ENCODE results near the gene LORICRIN. TPM values are rescaled to one million over a fixed set of nuclear protein-coding genes. Genes with fewer than 3 reads are reported as not detected.
"Not testable (repeated sequence)": the region's sequence is repeated elsewhere in the genome, so short reads cannot be mapped to it uniquely, and the experiment has no call there.

LORICRIN gene, protein sequence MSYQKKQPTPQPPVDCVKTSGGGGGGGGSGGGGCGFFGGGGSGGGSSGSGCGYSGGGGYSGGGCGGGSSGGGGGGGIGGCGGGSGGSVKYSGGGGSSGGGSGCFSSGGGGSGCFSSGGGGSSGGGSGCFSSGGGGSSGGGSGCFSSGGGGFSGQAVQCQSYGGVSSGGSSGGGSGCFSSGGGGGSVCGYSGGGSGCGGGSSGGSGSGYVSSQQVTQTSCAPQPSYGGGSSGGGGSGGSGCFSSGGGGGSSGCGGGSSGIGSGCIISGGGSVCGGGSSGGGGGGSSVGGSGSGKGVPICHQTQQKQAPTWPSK
- polyA plus RNA-seq (2013, experiment 1 of 2): 0.55 TPM
- 0.66 TPM for polyA plus RNA-seq (2013, experiment 2 of 2)

DNA sequence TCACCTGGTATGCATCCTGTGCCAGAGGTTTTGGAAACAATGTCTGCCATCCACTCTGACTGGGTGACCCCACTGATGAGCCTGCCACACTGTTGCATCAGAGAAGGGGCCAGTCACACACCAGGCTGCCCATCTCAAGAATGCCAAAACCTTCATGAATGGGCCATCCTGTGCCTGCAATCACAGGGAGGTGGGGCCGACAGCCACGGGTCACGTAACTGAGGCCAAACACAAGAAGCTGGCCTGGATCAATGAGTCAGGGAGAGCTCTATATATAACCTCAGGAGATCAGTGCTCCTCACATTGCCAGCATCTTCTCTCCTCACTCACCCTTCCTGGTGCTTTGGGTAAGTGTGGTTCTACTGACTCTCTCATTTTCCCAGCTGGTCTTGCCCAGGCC lies at the start of gene LORICRIN:
LORICRIN (plus strand) TSS at position 301 of the 400 bp plus-strand sequence. CDS start 1,263 bp downstream, outside the sequence.
- Histone ChIP-seq H3K36me3 (ENCODE audit: control insufficient read depth, insufficient read depth, low read length) (no peaks in the 10 kb centered on the region), H3K9me3 (ENCODE audit: control insufficient read depth, low read length) (no peaks in the 10 kb centered on the region), H3K4me1 (ENCODE audit: control insufficient read depth, insufficient read depth, low read length, poor library complexity, severe bottlenecking) (no peaks in the 10 kb centered on the region), H3K4me3 (ENCODE audit: extremely low read depth, insufficient read depth, low read length, poor library complexity, severe bottlenecking) (no peak within 1 kb of the TSS), H3K27ac (ENCODE audit: low read depth, low read length, severe bottlenecking) (no peak within 1 kb of the TSS)
- no CpG with 5 or more reads among the region's 3 CpGs for WGBS, 2 experiments (ENCODE audit: insufficient coverage in 2 of 2)

DNA sequence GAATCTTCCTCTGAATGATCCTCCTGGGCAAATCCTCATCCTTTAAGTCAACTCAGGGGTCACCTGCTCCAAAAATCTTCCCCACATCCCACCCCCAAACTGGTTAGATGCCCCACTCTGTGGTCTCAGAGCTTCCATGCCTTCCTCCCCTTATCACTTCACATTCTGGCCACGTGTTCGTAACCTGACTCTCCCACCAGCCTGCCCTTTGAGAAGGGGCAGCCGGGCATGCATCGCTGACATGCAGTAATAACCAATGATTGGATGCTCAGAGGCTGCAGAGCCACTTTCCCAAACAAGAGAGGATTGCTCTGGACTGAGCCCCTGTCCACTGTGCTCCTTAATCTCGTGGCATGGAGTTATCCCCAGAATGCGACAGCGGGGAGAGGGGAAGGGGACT lies 49.3 kb upstream of the LORICRIN start:
- H3K36me3 ChIP-seq (ENCODE audit: control insufficient read depth, insufficient read depth, low read length): no peaks in the 10 kb centered on the region
- 66 to 78% methylated on average over 7 of the region's 7 CpGs for WGBS, 2 experiments (ENCODE audit: insufficient coverage in 2 of 2)
- no peak overlapping the region for H3K27ac ChIP-seq (ENCODE audit: low read depth, low read length, severe bottlenecking)
- H3K4me3 ChIP-seq (ENCODE audit: extremely low read depth, insufficient read depth, low read length, poor library complexity, severe bottlenecking): no peak overlapping the region
- no peaks in the 10 kb centered on the region for H3K9me3 ChIP-seq (ENCODE audit: control insufficient read depth, low read length)
- no peaks in the 10 kb centered on the region for H3K4me1 ChIP-seq (ENCODE audit: control insufficient read depth, insufficient read depth, low read length, poor library complexity, severe bottlenecking)

DNA sequence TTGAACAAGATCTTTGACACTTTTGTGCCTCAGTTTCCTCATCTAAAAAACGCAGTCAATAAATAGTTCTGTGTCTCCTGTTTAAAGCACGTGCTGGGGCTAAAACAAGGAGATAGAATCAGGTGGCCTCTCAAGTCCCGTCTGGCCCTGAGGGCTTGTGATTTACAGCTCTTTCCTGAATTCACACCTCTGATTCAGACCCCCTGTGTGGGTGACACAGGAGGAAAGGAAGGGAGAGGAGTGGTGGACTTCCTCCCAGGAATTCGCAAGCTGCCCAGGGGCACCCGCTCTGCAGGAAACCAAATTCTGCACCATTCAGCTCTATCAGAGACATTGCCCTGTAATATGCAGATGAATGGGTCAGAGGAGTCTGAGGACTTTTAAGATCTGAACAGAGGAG lies 47.3 kb upstream of the LORICRIN start:
- Histone ChIP-seq H3K4me3 (ENCODE audit: extremely low read depth, insufficient read depth, low read length, poor library complexity, severe bottlenecking) (no peak overlapping the region), H3K4me1 (ENCODE audit: control insufficient read depth, insufficient read depth, low read length, poor library complexity, severe bottlenecking) (peaks cover 8% of the 10 kb centered on the region), H3K36me3 (ENCODE audit: control insufficient read depth, insufficient read depth, low read length) (no peaks in the 10 kb centered on the region), H3K9me3 (ENCODE audit: control insufficient read depth, low read length) (no peaks in the 10 kb centered on the region), H3K27ac (ENCODE audit: low read depth, low read length, severe bottlenecking) (no peak overlapping the region)
- WGBS, 2 experiments (ENCODE audit: insufficient coverage in 2 of 2): 63% methylated on average over 2 of the region's 5 CpGs

DNA sequence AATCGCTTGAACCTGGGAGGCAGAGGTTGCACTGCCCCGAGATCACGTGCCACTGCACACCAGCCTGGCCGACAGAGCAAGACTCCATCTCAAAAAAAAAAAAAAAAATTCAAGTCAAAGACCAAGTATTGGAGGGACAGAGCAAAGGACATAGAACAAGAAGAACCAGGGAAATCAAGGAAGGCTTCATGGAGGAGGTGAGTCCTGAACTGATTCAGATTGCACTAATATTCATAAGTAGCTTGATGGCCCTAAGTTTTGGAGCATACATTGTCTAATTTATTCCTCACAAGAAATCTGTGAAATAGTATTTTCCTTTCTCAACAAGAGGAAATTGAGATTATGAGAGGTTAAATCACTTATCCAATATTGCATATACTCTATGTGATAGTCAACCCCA lies 46.0 kb upstream of the LORICRIN start:
- Histone ChIP-seq H3K9me3 (ENCODE audit: control insufficient read depth, low read length) (no peaks in the 10 kb centered on the region), H3K4me1 (ENCODE audit: control insufficient read depth, insufficient read depth, low read length, poor library complexity, severe bottlenecking) (peaks cover 17% of the 10 kb centered on the region), H3K4me3 (ENCODE audit: extremely low read depth, insufficient read depth, low read length, poor library complexity, severe bottlenecking) (no peak overlapping the region), H3K36me3 (ENCODE audit: control insufficient read depth, insufficient read depth, low read length) (no peaks in the 10 kb centered on the region), H3K27ac (ENCODE audit: low read depth, low read length, severe bottlenecking) (no peak overlapping the region)
- no CpG with 5 or more reads among the region's 4 CpGs for WGBS, 2 experiments (ENCODE audit: insufficient coverage in 2 of 2)

DNA sequence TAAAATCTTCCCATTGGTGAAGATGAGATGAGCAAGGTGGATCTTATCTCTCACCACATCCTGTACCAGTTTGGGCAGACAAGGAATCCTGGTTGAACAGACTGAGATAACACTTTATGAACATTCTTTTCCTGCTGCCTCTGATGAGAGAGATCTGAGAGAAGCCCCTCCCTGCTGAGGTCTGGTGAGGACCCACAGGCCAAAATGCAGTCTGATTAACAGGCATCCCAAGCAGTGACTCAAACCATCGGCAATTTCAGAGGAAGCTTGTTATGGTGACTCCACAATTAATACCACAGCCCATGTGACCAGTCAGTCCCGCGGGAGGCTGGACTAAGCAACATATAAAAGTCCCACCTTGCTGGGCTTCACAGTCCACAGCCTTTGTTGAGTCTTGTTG lies 42.3 kb upstream of the LORICRIN start, which contains the start of gene PRR9:
PRR9 (plus strand) TSS at position 373 of the 400 bp plus-strand sequence. CDS start 561 bp downstream, outside the sequence.
- peaks cover 29% of the 10 kb centered on the region for H3K4me1 ChIP-seq (ENCODE audit: control insufficient read depth, insufficient read depth, low read length, poor library complexity, severe bottlenecking)
- no peak within 1 kb of the TSS for H3K4me3 ChIP-seq (ENCODE audit: extremely low read depth, insufficient read depth, low read length, poor library complexity, severe bottlenecking)
- no peak within 1 kb of the TSS for H3K27ac ChIP-seq (ENCODE audit: low read depth, low read length, severe bottlenecking)
- WGBS, 2 experiments (ENCODE audit: insufficient coverage in 2 of 2): 56% methylated on average over 3 of the region's 3 CpGs; no CpG with 5 or more reads in 1 of the 2 experiments
- H3K36me3 ChIP-seq (ENCODE audit: control insufficient read depth, insufficient read depth, low read length): no peaks in the 10 kb centered on the region
- no peaks in the 10 kb centered on the region for H3K9me3 ChIP-seq (ENCODE audit: control insufficient read depth, low read length)

DNA sequence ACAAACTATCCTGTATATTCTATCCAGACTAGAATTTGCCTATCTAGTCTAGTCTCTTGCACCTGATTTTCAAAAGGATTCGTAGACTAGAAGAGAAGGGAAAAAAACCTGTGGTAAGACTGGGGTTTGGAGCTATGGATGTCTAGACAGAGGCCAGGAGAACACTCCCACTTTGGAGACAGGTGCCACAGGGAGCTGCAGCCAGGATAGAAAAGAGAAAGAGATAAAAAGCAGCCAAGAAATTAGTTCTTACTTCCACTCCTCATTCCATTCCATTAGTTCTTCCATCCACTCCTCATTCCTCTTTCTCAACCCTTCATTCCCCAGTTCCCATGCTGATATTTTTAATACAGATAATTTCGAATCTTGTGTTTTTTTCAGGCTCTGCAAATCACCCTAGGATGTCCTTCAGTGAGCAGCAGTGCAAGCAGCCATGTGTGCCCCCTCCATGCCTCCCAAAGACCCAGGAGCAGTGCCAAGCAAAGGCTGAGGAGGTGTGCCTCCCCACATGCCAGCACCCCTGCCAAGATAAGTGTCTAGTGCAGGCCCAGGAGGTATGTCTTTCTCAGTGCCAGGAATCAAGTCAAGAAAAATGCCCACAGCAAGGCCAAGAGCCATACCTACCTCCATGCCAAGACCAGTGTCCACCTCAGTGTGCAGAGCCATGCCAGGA lies 41.6 kb upstream of the LORICRIN start:
- Histone ChIP-seq H3K36me3 (ENCODE audit: control insufficient read depth, insufficient read depth, low read length) (no peaks in the 10 kb centered on the region), H3K9me3 (ENCODE audit: control insufficient read depth, low read length) (no peaks in the 10 kb centered on the region), H3K4me1 (ENCODE audit: control insufficient read depth, insufficient read depth, low read length, poor library complexity, severe bottlenecking) (peaks cover 29% of the 10 kb centered on the region), H3K27ac (ENCODE audit: low read depth, low read length, severe bottlenecking) (no peak overlapping the region), H3K4me3 (ENCODE audit: extremely low read depth, insufficient read depth, low read length, poor library complexity, severe bottlenecking) (no peak overlapping the region)
- WGBS, 2 experiments (ENCODE audit: insufficient coverage in 2 of 2): 80 to 100% methylated on average over 1 to 2 of the region's 2 CpGs

DNA sequence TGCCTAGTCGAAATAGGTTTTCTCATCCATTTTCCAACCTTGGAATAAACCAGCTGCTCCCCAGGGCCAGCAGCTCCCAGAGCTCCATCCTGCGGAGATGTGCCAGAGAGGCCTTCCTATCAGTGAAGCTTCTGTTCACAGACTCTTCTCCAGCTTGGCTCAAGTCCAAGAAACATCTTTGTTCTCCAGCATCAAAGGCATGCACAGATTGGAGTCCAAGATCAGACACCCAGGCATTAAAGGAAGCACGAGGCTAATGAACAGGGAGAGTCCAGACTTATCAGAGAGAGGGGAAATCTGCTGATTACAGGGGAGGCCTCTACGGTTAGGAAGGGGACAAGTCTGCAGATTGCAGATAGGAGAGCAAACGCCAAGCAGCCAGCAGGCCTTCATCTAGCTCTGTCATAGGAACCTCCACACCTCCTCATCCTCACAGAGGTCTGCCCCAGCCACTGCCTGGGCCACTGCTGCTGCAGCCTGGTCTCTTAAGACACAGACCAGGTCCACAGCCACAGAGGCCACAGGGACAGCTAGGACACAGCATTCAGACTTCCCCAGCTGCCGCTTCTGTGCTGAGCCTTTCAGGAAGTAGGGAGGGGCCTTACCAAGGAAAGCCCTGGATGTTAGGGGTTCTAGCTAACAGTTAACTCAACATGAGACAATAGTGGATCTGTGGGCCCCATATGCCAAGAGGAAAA lies 38.7 kb upstream of the LORICRIN start:
- no peak overlapping the region for H3K4me3 ChIP-seq (ENCODE audit: extremely low read depth, insufficient read depth, low read length, poor library complexity, severe bottlenecking)
- no peaks in the 10 kb centered on the region for H3K36me3 ChIP-seq (ENCODE audit: control insufficient read depth, insufficient read depth, low read length)
- 82 to 85% methylated on average over 2 to 5 of the region's 6 CpGs for WGBS, 2 experiments (ENCODE audit: insufficient coverage in 2 of 2)
- H3K4me1 ChIP-seq (ENCODE audit: control insufficient read depth, insufficient read depth, low read length, poor library complexity, severe bottlenecking): peaks cover 29% of the 10 kb centered on the region
- peak overlapping the region; percentile 23 for H3K27ac ChIP-seq (ENCODE audit: low read depth, low read length, severe bottlenecking)
- peaks cover 5% of the 10 kb centered on the region for H3K9me3 ChIP-seq (ENCODE audit: control insufficient read depth, low read length)

DNA sequence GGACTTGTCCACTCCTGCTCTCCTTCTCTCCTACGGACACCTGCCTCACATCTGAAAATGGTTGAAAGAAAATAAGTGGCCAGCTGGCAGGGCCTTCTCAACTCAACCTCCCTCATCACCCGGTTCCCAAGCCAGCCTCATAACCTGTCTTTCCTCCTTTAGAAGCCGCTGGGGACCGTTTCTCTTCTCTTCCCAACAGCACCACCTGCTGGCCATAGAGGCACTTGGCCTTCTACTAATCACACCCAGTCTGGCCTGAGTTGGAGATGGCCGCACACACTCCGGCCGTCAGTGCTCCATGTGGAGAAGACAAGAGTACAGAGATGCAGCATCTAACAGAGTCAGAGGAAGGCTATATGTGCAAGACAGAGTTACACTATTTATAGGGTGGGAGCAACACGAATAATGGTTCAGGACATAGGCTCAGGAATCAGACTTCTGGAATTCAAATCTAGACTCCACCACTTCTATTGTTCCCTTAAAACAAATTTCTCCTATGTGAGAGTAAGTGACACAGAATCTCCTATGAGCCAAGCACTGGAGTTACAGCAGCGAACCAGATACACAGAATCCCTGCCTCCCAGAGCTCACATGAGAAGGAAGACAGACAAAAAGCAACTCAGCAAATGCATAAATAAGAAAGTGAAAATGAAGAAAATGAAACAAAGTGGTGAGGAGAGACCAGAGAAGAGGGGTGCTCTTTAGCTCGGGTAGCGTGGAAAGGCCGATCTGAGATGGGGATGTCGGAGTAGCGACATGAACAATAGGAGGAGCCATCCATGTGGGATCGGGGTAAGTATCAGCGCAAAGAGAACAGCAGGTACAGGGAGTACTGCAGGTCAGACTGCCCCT lies 36.2 kb upstream of the LORICRIN start:
- WGBS, 2 experiments (ENCODE audit: insufficient coverage in 2 of 2): 76 to 81% methylated on average over 9 to 11 of the region's 16 CpGs
- H3K4me1 ChIP-seq (ENCODE audit: control insufficient read depth, insufficient read depth, low read length, poor library complexity, severe bottlenecking): peaks cover 11% of the 10 kb centered on the region
- not testable (repeated sequence) for H3K36me3 ChIP-seq (ENCODE audit: control insufficient read depth, insufficient read depth, low read length); H3K4me3 ChIP-seq (ENCODE audit: extremely low read depth, insufficient read depth, low read length, poor library complexity, severe bottlenecking); H3K27ac ChIP-seq (ENCODE audit: low read depth, low read length, severe bottlenecking); H3K9me3 ChIP-seq (ENCODE audit: control insufficient read depth, low read length)

DNA sequence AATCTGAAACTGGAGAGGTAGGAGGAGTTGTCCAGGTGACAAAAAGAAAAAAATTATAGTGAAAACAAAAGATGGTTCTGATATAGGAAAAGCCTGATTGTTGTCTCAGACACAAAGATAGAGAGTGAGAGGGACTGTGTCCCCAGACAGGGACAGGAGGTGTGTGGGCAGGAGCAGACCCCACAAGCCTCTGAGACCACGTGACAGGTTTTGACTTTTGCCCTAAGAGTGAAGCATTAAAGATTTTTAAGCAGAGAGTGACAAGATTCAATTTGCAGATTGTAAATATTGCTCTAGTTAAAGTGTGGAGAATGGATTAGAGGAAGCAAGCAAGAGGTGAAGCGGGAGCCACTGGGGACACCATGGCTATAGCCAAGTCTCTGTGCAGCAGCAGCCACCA lies 31.7 kb upstream of the LORICRIN start:
- H3K4me3 ChIP-seq (ENCODE audit: extremely low read depth, insufficient read depth, low read length, poor library complexity, severe bottlenecking): no peak overlapping the region
- H3K27ac ChIP-seq (ENCODE audit: low read depth, low read length, severe bottlenecking): no peak overlapping the region
- WGBS, 2 experiments (ENCODE audit: insufficient coverage in 2 of 2): 80 to 92% methylated on average over 1 to 2 of the region's 2 CpGs
- H3K9me3 ChIP-seq (ENCODE audit: control insufficient read depth, low read length): peaks cover 5% of the 10 kb centered on the region
- no peaks in the 10 kb centered on the region for H3K4me1 ChIP-seq (ENCODE audit: control insufficient read depth, insufficient read depth, low read length, poor library complexity, severe bottlenecking)
- H3K36me3 ChIP-seq (ENCODE audit: control insufficient read depth, insufficient read depth, low read length): no peaks in the 10 kb centered on the region

DNA sequence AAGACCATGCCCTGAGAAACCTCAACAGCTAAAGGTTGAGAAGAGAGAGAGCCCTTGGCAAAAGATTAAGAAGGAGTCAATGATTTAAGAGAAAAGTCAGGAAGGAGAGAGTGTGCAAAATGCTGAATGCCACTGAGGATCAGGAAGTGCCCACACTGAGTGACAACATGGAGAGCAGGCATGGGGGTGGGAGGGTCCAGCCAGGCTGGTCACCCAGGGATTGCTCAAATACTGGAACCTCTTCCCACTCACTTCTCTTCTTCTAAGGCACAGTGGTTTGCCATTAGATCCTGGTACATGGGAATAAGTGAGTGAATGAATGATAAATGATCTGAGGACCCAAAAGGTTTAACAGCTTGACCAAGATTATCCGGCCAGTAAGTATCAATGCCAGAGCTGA lies 31.0 kb upstream of the LORICRIN start:
- H3K36me3 ChIP-seq (ENCODE audit: control insufficient read depth, insufficient read depth, low read length): no peaks in the 10 kb centered on the region
- no peak overlapping the region for H3K4me3 ChIP-seq (ENCODE audit: extremely low read depth, insufficient read depth, low read length, poor library complexity, severe bottlenecking)
- H3K27ac ChIP-seq (ENCODE audit: low read depth, low read length, severe bottlenecking): no peak overlapping the region
- H3K4me1 ChIP-seq (ENCODE audit: control insufficient read depth, insufficient read depth, low read length, poor library complexity, severe bottlenecking): no peaks in the 10 kb centered on the region
- H3K9me3 ChIP-seq (ENCODE audit: control insufficient read depth, low read length): peaks cover 5% of the 10 kb centered on the region
- WGBS, 2 experiments (ENCODE audit: insufficient coverage in 2 of 2): 90% methylated on average over 1 of the region's 1 CpG; no CpG with 5 or more reads in 1 of the 2 experiments

Data from mesodermal cell (in vitro differentiated cells).